GM23338 (cell line): ENCODE results near the gene ROBO1. TPM values are rescaled to one million over a fixed set of nuclear protein-coding genes. Genes with fewer than 3 reads are reported as not detected.

Experiments used
- ATAC-seq: fragments of 200-7000 bp; cut with Tn5 transposase; 3 replicates; pipeline ENCODE4 v1.9.1; 2020
- DNase-seq: peaks from one replicate; pipeline ENCODE4 v3.0.0-alpha.2; 2015; ENCODE audit warnings: low spot score
- H2AFZ ChIP-seq: fragments of 200-600 bp; sonication (generic); 2 replicates; pipeline ENCODE4 v1.8.0; 2016; ENCODE audit warnings: antibody characterized with exemption, mild to moderate bottlenecking, moderate library complexity
- H3F3A ChIP-seq: fragments of 200-600 bp; sonication (generic); replicated peaks from 2 replicates; pipeline ENCODE4 v1.8.0; 2017; ENCODE audit warnings: antibody characterized with exemption, mixed run types, low read depth
- H3K27ac ChIP-seq: fragments of 200-600 bp; sonication (generic); 2 replicates; pipeline ENCODE4 v1.6.1; 2016; ENCODE audit warnings: low read depth
- H3K27me3 ChIP-seq: fragments of 200-600 bp; sonication (generic); 2 replicates; pipeline ENCODE4 v1.8.0; 2016; ENCODE audit warnings: mild to moderate bottlenecking, mixed run types, moderate library complexity; ENCODE audit not compliant: insufficient read depth
- H3K36me3 ChIP-seq: fragments of 200-600 bp; sonication (generic); 2 replicates; pipeline ENCODE4 v1.8.0; 2016; ENCODE audit warnings: mild to moderate bottlenecking; ENCODE audit not compliant: insufficient read depth
- H3K4me1 ChIP-seq: fragments of 200-600 bp; sonication (generic); 2 replicates; pipeline ENCODE4 v1.8.0; 2016; ENCODE audit warnings: mild to moderate bottlenecking, moderate library complexity; ENCODE audit not compliant: insufficient read depth
- H3K4me2 ChIP-seq: fragments of 200-600 bp; sonication (generic); 2 replicates; pipeline ENCODE4 v1.7.1; 2017; ENCODE audit warnings: mixed run types
- H3K4me3 ChIP-seq: fragments of 200-600 bp; sonication (generic); 2 replicates; pipeline ENCODE4 v1.6.1; 2016; ENCODE audit warnings: mixed run types
- H3K79me2 ChIP-seq: fragments of 200-600 bp; sonication (generic); replicated peaks from 2 replicates; pipeline ENCODE4 v1.8.0; 2017; ENCODE audit warnings: mild to moderate bottlenecking; ENCODE audit not compliant: insufficient read depth
- H3K9me2 ChIP-seq: fragments of 200-600 bp; sonication (generic); 2 replicates; pipeline ENCODE4 v1.8.0; 2017; ENCODE audit not compliant: insufficient read depth
- H4K20me1 ChIP-seq: fragments of 200-600 bp; sonication (generic); replicated peaks from 2 replicates; pipeline ENCODE4 v1.8.0; 2017; ENCODE audit warnings: mild to moderate bottlenecking; ENCODE audit not compliant: insufficient read depth
- H3K27ac Mint-ChIP-seq: 2 replicates; pipeline ENCODE4 v1.8.0; 2020; ENCODE audit warnings: inconsistent platforms, mild to moderate bottlenecking, moderate library complexity, mixed read lengths
- H3K27me3 Mint-ChIP-seq: 3 replicates; pipeline ENCODE4 v1.8.0; 2022; ENCODE audit warnings: low read depth, mild to moderate bottlenecking, moderate library complexity, mixed read lengths, inconsistent platforms; ENCODE audit not compliant: insufficient read depth, poor library complexity
- H3K36me3 Mint-ChIP-seq: 3 replicates; pipeline ENCODE4 v1.8.0; 2021; ENCODE audit warnings: low read depth, mild to moderate bottlenecking, inconsistent platforms, moderate library complexity, mixed read lengths
- H3K4me1 Mint-ChIP-seq: 3 replicates; pipeline ENCODE4 v1.8.0; 2020; ENCODE audit warnings: mild to moderate bottlenecking, inconsistent platforms, mixed read lengths
- H3K4me3 Mint-ChIP-seq: 3 replicates; pipeline ENCODE4 v1.8.0; 2021; ENCODE audit warnings: moderate library complexity, mild to moderate bottlenecking, inconsistent platforms, mixed read lengths
- H3K9me3 Mint-ChIP-seq: 3 replicates; pipeline ENCODE4 v1.8.0; 2020; ENCODE audit warnings: moderate library complexity, mild to moderate bottlenecking, inconsistent platforms, mixed read lengths
- CREB1 ChIP-seq: fragments of 250-450 bp; sonication (Bioruptor Pico); IDR thresholded peaks from 2 replicates; pipeline ENCODE4 v1.5.0; 2020; ENCODE audit warnings: low read depth, mild to moderate bottlenecking, moderate library complexity
- EZH2 ChIP-seq: fragments of 200-600 bp; sonication (generic); IDR thresholded peaks from one replicate; pipeline ENCODE4 v1.8.0; 2017; ENCODE audit warnings: antibody characterized with exemption, mild to moderate bottlenecking, low read depth; ENCODE audit not compliant: unreplicated experiment
- EZH2phosphoT487 ChIP-seq: fragments of 200-600 bp; sonication (generic); IDR thresholded peaks from one replicate; pipeline ENCODE4 v1.8.1; 2018; ENCODE audit warnings: antibody characterized with exemption; ENCODE audit not compliant: unreplicated experiment
- JUNB ChIP-seq: IDR thresholded peaks from one replicate; pipeline ENCODE4 v1.6.1; 2016; ENCODE audit warnings: antibody characterized with exemption; ENCODE audit not compliant: unreplicated experiment
- POLR2AphosphoS5 ChIP-seq: IDR thresholded peaks from 2 replicates; pipeline ENCODE4 v1.6.1; 2016; ENCODE audit warnings: antibody characterized with exemption, low read depth
- STAT1 ChIP-seq: IDR thresholded peaks from one replicate; pipeline ENCODE4 v1.6.1; 2016; ENCODE audit warnings: antibody characterized with exemption; ENCODE audit not compliant: unreplicated experiment
- ZNF114 ChIP-seq: fragments of 250-450 bp; sonication (Bioruptor Pico); IDR thresholded peaks from 2 replicates; pipeline ENCODE4 v1.5.0; 2020; ENCODE audit warnings: mild to moderate bottlenecking, moderate library complexity
- ZNF331 ChIP-seq: fragments of 250-450 bp; sonication (Bioruptor Pico); IDR thresholded peaks from 2 replicates; pipeline ENCODE4 v1.5.0; 2020; ENCODE audit warnings: low read depth, mild to moderate bottlenecking, moderate library complexity
- polyA plus RNA-seq: library from polyadenylated mRNA; unstranded; fragments of >200 nt; fragmentation: Nextera tagmentation; extraction: Ambion mirVana; gene quantifications from 2 replicates; pipeline ENCODE4 v1.2.1, GENCODE V29; 2016
- total RNA-seq: library from RNA; depleted of rRNA; stranded (reverse); fragments of >200 nt; shearing (Covaris generic); gene quantifications from 2 replicates; pipeline ENCODE4 v1.2.3, GENCODE V29; 2014
- TF ChIP-seq, protein P1 (sequence below): IDR thresholded peaks from 2 replicates; pipeline ENCODE4 v1.6.1; 2016; ENCODE audit warnings: antibody characterized with exemption
- TF ChIP-seq, protein P2 (sequence below), 2 experiments: fragments of 200-600 bp in 1 of 2; sonication (generic) in 1 of 2; conservative IDR thresholded peaks; 2 replicates each; pipeline versions ENCODE4 v1.5.1 to v1.6.1; 2016 to 2017; ENCODE audit warnings: antibody characterized with exemption in 2 of 2, low read depth in 2 of 2, mild to moderate bottlenecking in 2 of 2, moderate library complexity in 1 of 2
- TF ChIP-seq, protein P3 (sequence below): IDR thresholded peaks from one replicate; pipeline ENCODE4 v1.6.1; 2018; ENCODE audit warnings: antibody characterized with exemption; ENCODE audit not compliant: unreplicated experiment

Gene ROBO1
- total and polyA plus RNA-seq, 2 experiments from 2014 or later = 19.2 to 78.3 TPM

DNA sequence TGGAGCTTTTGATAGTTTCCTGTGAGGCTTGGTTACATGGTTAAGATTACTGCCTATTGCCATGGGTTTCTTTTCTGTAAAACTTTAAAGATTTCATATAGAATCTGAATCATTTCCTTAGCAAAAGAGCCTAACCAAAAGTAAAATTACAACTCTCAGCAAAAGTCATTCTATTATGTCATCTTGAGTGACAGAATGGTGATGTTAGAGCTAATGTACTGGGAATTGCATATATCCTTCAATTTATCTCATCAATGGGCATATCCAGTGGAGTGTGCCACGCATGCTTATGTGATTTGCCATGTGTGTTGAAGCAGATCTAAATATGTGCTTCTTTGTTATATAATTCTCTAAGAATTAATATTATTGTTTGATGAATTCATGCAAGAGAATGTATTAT lies 212.1 kb downstream of the ROBO1 start:
- no peaks in the 10 kb centered on the region for H3K79me2 ChIP-seq
- no peak overlapping the region for H3K4me3 Mint-ChIP-seq
- no peaks in the 10 kb centered on the region for H3K36me3 ChIP-seq
- H3K4me2 ChIP-seq = no peak overlapping the region
- no peak overlapping the region for H3K27ac Mint-ChIP-seq
- H3K9me2 ChIP-seq = no peaks in the 10 kb centered on the region
- no peaks in the 10 kb centered on the region for H3K27me3 Mint-ChIP-seq
- H3K9me3 Mint-ChIP-seq = no peaks in the 10 kb centered on the region
- no peak for ATAC-seq
- TF ChIP-seq, protein P1, sequence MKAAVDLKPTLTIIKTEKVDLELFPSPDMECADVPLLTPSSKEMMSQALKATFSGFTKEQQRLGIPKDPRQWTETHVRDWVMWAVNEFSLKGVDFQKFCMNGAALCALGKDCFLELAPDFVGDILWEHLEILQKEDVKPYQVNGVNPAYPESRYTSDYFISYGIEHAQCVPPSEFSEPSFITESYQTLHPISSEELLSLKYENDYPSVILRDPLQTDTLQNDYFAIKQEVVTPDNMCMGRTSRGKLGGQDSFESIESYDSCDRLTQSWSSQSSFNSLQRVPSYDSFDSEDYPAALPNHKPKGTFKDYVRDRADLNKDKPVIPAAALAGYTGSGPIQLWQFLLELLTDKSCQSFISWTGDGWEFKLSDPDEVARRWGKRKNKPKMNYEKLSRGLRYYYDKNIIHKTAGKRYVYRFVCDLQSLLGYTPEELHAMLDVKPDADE = no peak
- no peaks in the 10 kb centered on the region for H4K20me1 ChIP-seq
- DNase-seq = no peak
- H2AFZ ChIP-seq = no peak overlapping the region
- no peaks in the 10 kb centered on the region for H3K36me3 Mint-ChIP-seq
- H3K4me1 Mint-ChIP-seq = no peaks in the 10 kb centered on the region
- no peak overlapping the region for H3K27ac ChIP-seq
- H3K4me3 ChIP-seq = no peak overlapping the region
- H3K27me3 ChIP-seq = no peaks in the 10 kb centered on the region
- H3K4me1 ChIP-seq = no peaks in the 10 kb centered on the region
- no peaks in the 10 kb centered on the region for H3F3A ChIP-seq

DNA sequence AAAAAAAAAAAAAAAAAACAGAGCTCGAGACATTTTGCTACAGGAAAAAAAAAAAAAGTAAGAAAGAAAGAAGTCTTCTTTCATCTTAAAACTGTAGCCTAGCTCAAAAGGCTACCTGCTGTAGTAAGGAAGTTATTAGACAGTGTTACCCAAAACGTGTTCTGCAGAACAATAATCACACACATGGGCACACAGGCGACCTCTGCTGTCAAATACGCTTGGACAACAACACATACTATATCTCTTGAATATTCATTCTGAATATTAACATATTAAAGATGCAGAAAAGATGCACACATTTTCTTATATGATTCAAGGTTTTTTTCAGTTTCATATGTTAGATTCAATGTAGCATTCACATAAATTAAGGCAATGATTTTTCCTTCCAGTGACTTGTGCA lies 215.8 kb downstream of the ROBO1 start:
- no peaks in the 10 kb centered on the region for H4K20me1 ChIP-seq
- ATAC-seq = no peak
- H3K27ac ChIP-seq = no peak overlapping the region
- H3K4me2 ChIP-seq = no peak overlapping the region
- no peaks in the 10 kb centered on the region for H3K9me2 ChIP-seq
- no peak overlapping the region for H3K4me3 Mint-ChIP-seq
- no peaks in the 10 kb centered on the region for H3K36me3 Mint-ChIP-seq
- no peaks in the 10 kb centered on the region for H3K79me2 ChIP-seq
- no peak overlapping the region for H3K4me3 ChIP-seq
- H3K27ac Mint-ChIP-seq = no peak overlapping the region
- H3K4me1 Mint-ChIP-seq = no peaks in the 10 kb centered on the region
- no peaks in the 10 kb centered on the region for H3K4me1 ChIP-seq
- no peak for DNase-seq
- no peaks in the 10 kb centered on the region for H3K9me3 Mint-ChIP-seq
- TF ChIP-seq JUNB = no peak
- TF ChIP-seq, protein P2, sequence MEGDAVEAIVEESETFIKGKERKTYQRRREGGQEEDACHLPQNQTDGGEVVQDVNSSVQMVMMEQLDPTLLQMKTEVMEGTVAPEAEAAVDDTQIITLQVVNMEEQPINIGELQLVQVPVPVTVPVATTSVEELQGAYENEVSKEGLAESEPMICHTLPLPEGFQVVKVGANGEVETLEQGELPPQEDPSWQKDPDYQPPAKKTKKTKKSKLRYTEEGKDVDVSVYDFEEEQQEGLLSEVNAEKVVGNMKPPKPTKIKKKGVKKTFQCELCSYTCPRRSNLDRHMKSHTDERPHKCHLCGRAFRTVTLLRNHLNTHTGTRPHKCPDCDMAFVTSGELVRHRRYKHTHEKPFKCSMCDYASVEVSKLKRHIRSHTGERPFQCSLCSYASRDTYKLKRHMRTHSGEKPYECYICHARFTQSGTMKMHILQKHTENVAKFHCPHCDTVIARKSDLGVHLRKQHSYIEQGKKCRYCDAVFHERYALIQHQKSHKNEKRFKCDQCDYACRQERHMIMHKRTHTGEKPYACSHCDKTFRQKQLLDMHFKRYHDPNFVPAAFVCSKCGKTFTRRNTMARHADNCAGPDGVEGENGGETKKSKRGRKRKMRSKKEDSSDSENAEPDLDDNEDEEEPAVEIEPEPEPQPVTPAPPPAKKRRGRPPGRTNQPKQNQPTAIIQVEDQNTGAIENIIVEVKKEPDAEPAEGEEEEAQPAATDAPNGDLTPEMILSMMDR (conservative IDR thresholded peaks at IDR 0.05; ENCODE audit: low read depth in 2 of 2) = 0 out of 4 replicates have a peak, but pooled peaks of 1 of the 2 experiments have one; percentile 12
- H3K27me3 Mint-ChIP-seq = no peaks in the 10 kb centered on the region
- H3K27me3 ChIP-seq = no peaks in the 10 kb centered on the region
- no peaks in the 10 kb centered on the region for H3K36me3 ChIP-seq
- no peak overlapping the region for H2AFZ ChIP-seq
- no peaks in the 10 kb centered on the region for H3F3A ChIP-seq

DNA sequence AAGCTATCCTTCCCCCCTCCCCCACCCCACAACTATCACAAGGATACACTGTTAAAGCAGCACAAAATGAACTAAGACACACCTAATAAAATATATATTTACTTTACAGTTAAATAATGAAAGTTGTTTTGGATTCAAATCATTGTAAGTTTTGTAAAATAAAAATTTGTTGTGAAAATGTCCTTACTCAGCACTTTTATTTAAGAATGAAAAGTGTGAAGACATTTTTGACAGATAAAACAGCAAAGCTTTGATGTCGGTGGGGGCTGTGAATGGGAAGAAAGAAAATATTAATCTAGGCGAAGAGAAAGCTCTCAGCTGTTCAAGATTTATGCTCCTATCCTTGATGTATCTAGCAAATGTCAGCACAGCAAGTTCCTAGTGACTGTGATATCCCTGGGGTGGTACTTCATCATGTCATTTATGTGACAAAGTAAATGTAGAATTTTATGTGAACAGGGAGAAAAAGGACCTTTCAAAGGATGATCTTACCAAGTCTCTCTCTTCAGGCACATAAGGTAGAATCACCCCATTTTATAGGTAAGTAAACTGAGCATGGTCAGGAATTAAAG lies 216.4 kb downstream of the ROBO1 start:
- no peaks in the 10 kb centered on the region for H3F3A ChIP-seq
- H3K9me2 ChIP-seq = no peaks in the 10 kb centered on the region
- H3K27me3 ChIP-seq = no peaks in the 10 kb centered on the region
- Mint-ChIP-seq H3K27ac (no peak overlapping the region), H3K4me1 (no peaks in the 10 kb centered on the region), H3K9me3 (no peaks in the 10 kb centered on the region), H3K4me3 (no peak overlapping the region), H3K27me3 (no peaks in the 10 kb centered on the region), H3K36me3 (no peaks in the 10 kb centered on the region)
- H3K36me3 ChIP-seq = no peaks in the 10 kb centered on the region
- ATAC-seq (no peak), DNase-seq (no peak)
- no peak overlapping the region for H2AFZ ChIP-seq
- H3K79me2 ChIP-seq = no peaks in the 10 kb centered on the region
- H3K27ac ChIP-seq = no peak overlapping the region
- no peak overlapping the region for H3K4me2 ChIP-seq
- H4K20me1 ChIP-seq = no peaks in the 10 kb centered on the region
- no peaks in the 10 kb centered on the region for H3K4me1 ChIP-seq
- H3K4me3 ChIP-seq = no peak overlapping the region
- TF ChIP-seq CREB1 (CRISPR knock-in tag) (no peak), EZH2phosphoT487 (no peak), STAT1 (no peak), ZNF114 (CRISPR knock-in tag) (no peak), ZNF331 (CRISPR knock-in tag) (no peak), POLR2AphosphoS5 (no peak), EZH2 (no peak), JUNB (no peak)
- TF ChIP-seq, protein P1 = no peak
- TF ChIP-seq, protein P3, sequence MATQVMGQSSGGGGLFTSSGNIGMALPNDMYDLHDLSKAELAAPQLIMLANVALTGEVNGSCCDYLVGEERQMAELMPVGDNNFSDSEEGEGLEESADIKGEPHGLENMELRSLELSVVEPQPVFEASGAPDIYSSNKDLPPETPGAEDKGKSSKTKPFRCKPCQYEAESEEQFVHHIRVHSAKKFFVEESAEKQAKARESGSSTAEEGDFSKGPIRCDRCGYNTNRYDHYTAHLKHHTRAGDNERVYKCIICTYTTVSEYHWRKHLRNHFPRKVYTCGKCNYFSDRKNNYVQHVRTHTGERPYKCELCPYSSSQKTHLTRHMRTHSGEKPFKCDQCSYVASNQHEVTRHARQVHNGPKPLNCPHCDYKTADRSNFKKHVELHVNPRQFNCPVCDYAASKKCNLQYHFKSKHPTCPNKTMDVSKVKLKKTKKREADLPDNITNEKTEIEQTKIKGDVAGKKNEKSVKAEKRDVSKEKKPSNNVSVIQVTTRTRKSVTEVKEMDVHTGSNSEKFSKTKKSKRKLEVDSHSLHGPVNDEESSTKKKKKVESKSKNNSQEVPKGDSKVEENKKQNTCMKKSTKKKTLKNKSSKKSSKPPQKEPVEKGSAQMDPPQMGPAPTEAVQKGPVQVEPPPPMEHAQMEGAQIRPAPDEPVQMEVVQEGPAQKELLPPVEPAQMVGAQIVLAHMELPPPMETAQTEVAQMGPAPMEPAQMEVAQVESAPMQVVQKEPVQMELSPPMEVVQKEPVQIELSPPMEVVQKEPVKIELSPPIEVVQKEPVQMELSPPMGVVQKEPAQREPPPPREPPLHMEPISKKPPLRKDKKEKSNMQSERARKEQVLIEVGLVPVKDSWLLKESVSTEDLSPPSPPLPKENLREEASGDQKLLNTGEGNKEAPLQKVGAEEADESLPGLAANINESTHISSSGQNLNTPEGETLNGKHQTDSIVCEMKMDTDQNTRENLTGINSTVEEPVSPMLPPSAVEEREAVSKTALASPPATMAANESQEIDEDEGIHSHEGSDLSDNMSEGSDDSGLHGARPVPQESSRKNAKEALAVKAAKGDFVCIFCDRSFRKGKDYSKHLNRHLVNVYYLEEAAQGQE = no peak
